GM12878 (cell line): ENCODE results near the gene SLC15A3. TPM values are rescaled to one million over a fixed set of nuclear protein-coding genes. Genes with fewer than 3 reads are reported as not detected.

Experiments used
- ATAC-seq: fragments of 200-7000 bp; cut with Tn5 transposase; 3 replicates; pipeline ENCODE4 v1.9.1; 2020; ENCODE audit warnings: mild to moderate bottlenecking, moderate library complexity
- BruUV-seq: library from RNA; stranded (reverse); fragments of 400-500 nt; replicated peaks from 2 replicates; lab custom pipeline; 2021; lab: Mats Ljungman, UMichigan
- CTCF ChIA-PET: fragments of 300-600 bp; sonication (Branson Sonifier 250); formaldehyde crosslinking; extraction: SDS; loops from one replicate; lab custom pipeline; 2021; ENCODE audit warnings: inconsistent platforms; lab: Yijun Ruan, JAX
- POLR2A ChIA-PET: fragments of 350-600 bp; formaldehyde crosslinking; extraction: SDS; loops from one replicate; lab custom pipeline; 2021; ENCODE audit warnings: inconsistent platforms; lab: Charles Lee
- RAD21 ChIA-PET: fragments of 300-600 bp; sonication (Branson Sonifier 250); formaldehyde crosslinking; loops from one replicate; lab custom pipeline; 2023; ENCODE audit warnings: antibody characterized with exemption; ENCODE audit not compliant: unreplicated experiment; lab: Charles Lee
- SMC1A ChIA-PET: fragments of 300-600 bp; sonication (Branson Sonifier 250); formaldehyde crosslinking; loops from one replicate; lab custom pipeline; 2023; ENCODE audit not compliant: unreplicated experiment, uncharacterized antibody; lab: Charles Lee
- DNase-seq: peaks from one replicate; pipeline ENCODE4 v3.0.0-alpha.2; 2011; ENCODE audit warnings: low read depth, low spot score
- FAIRE-seq: peaks from 3 replicates; lab custom pipeline; 2011; peaks lifted over from hg19 to GRCh38; lab: Jason Lieb, UNC
- H2AFZ ChIP-seq: 2 replicates; pipeline ENCODE4 v1.6.0; 2011; ENCODE audit warnings: low read depth, low read length, control low read depth; ENCODE audit not compliant: control insufficient read depth
- H3K27ac ChIP-seq: 2 replicates; pipeline ENCODE4 v1.5.1; 2011; ENCODE audit warnings: control low read depth; ENCODE audit not compliant: control insufficient read depth, insufficient read depth
- H3K27me3 ChIP-seq, 2 experiments: replicated peaks in 1 of 2; 2 replicates each; pipeline versions ENCODE4 v1.6.0 to v1.6.1; 2011; ENCODE audit warnings: low read length in 1 of 2; ENCODE audit not compliant: control insufficient read depth in 2 of 2, insufficient read depth in 2 of 2
- H3K36me3 ChIP-seq, 2 experiments: 2 replicates each; pipeline ENCODE4 v1.5.1; 2011; ENCODE audit warnings: low read length in 1 of 2; ENCODE audit not compliant: control insufficient read depth in 2 of 2, insufficient read depth in 2 of 2
- H3K4me1 ChIP-seq: 2 replicates; pipeline ENCODE4 v1.6.1; 2011; ENCODE audit warnings: mild to moderate bottlenecking, low read length, moderate library complexity, mixed read lengths; ENCODE audit not compliant: control insufficient read depth, insufficient read depth
- H3K4me2 ChIP-seq: 2 replicates; pipeline ENCODE4 v1.6.0; 2011; ENCODE audit warnings: control low read depth; ENCODE audit not compliant: control insufficient read depth, insufficient read depth
- H3K4me3 ChIP-seq: fragments of 200-600 bp; sonication (generic); 2 replicates; pipeline ENCODE4 v1.5.1; 2016
- H3K79me2 ChIP-seq: 2 replicates; pipeline ENCODE4 v1.6.0; 2011; ENCODE audit warnings: low read length; ENCODE audit not compliant: control insufficient read depth, insufficient read depth
- H3K9ac ChIP-seq: 2 replicates; pipeline ENCODE4 v1.8.0; 2011; ENCODE audit warnings: low read length, control low read depth, mixed read lengths; ENCODE audit not compliant: control insufficient read depth, insufficient read depth
- H3K9me3 ChIP-seq: replicated peaks from 3 replicates; pipeline ENCODE4 v1.5.1; 2011; ENCODE audit warnings: mild to moderate bottlenecking, low read length; ENCODE audit not compliant: control insufficient read depth, insufficient read depth
- H4K20me1 ChIP-seq: 2 replicates; pipeline ENCODE4 v1.6.0; 2011; ENCODE audit not compliant: control insufficient read depth, insufficient read depth
- ATF2 ChIP-seq: IDR thresholded peaks from 2 replicates; pipeline ENCODE4 v1.6.1; 2012; ENCODE audit warnings: low read length, inconsistent platforms
- DPF2 ChIP-seq: fragments of 450-650 bp; IDR thresholded peaks from 2 replicates; pipeline ENCODE4 v1.6.1; 2017; ENCODE audit warnings: mild to moderate bottlenecking
- IRF3 ChIP-seq: fragments of 450-650 bp; IDR thresholded peaks from 2 replicates; pipeline ENCODE4 v1.6.1; 2014; ENCODE audit warnings: mild to moderate bottlenecking
- MTA2 ChIP-seq: fragments of 450-650 bp; IDR thresholded peaks from 2 replicates; pipeline ENCODE4 v1.6.1; 2016; ENCODE audit warnings: low read depth, mild to moderate bottlenecking, moderate library complexity
- MXI1 ChIP-seq: fragments of 150-350 bp; IDR thresholded peaks from 2 replicates; pipeline ENCODE4 v1.6.1; 2011; ENCODE audit warnings: low read depth, mild to moderate bottlenecking, inconsistent platforms, low read length, improper control_type of control experiment
- SMAD1 ChIP-seq: fragments of 450-650 bp; IDR thresholded peaks from 2 replicates; pipeline ENCODE4 v1.6.1; 2018; ENCODE audit warnings: mild to moderate bottlenecking, low read depth; ENCODE audit not compliant: partially characterized antibody
- SRF ChIP-seq, 2 experiments: IDR thresholded peaks; 2 replicates each; pipeline ENCODE4 v1.6.1; 2011; ENCODE audit warnings: low read depth in 2 of 2, low read length in 2 of 2, mild to moderate bottlenecking in 1 of 2, moderate library complexity in 1 of 2
- WGBS: methylation state at CpG from one replicate; pipeline ENCODE4 v1.1.6; 2016; ENCODE audit warnings: low lambda C conversion rate; ENCODE audit not compliant: insufficient replicate concordance, insufficient coverage; ENCODE audit errors: missing lambda C conversion rate; 5-methylcytosine and 5-hydroxymethylcytosine counted together
- in situ Hi-C: fragments of 300-500 bp; cut with MboI; formaldehyde crosslinking; loops from 9 replicates; pipeline ENCODE4 v1.14.3; 2018; ENCODE audit warnings: mixed read lengths
- intact Hi-C: fragments of 100-400 bp; cut with micrococcal nuclease; formaldehyde crosslinking; loops from one replicate; pipeline ENCODE4 v1.14.2; 2022; ENCODE audit not compliant: unreplicated experiment
- polyA plus RNA-seq, 11 experiments: library from polyadenylated mRNA; depleted of rRNA in 4 of 11; unstranded in 6 of 11; stranded (reverse) in 5 of 11; fragments of >200 nt; fragmentation: Nextera tagmentation in 4 of 11; fragmentation: Illumina TruSeq in 1 of 11; extraction: Ambion mirVana in 4 of 11; extraction: Trizol in 1 of 11; gene quantifications; 1 replicate in 1 of 11; 2 replicates in 10 of 11; pipeline versions ENCODE4 v1.2.1 to v1.2.3, GENCODE V29; 2011 to 2016; ENCODE audit warnings: inconsistent platforms in 2 of 11, missing spikeins in 2 of 11, low read depth in 1 of 11
- total RNA-seq, 4 experiments: library from RNA; depleted of rRNA in 3 of 4; stranded (reverse); fragments of >200 nt in 3 of 4; fragmentation: Illumina TruSeq in 1 of 4; extraction: Trizol in 1 of 4; gene quantifications; 2 replicates each; pipeline versions ENCODE4 v1.2.1 to v1.2.3, GENCODE V29; 2013 to 2021

Gene SLC15A3
- total and polyA plus RNA-seq, 10 of the 15 experiments (the other 5 are each of a cell fraction or from before 2014, with no cell fraction given) = 17.7 to 102 (median 55.8) TPM

- Histone ChIP-seq H3K36me3 (peaks cover 25 to 34% of the 10 kb centered on the region in 2 experiments), H3K4me3 (no peak overlapping the region), H3K4me2 (no peak overlapping the region), H3K9ac (no peak overlapping the region), H3K4me1 (peaks cover 8% of the 10 kb centered on the region), H3K27me3 (no peaks in the 10 kb centered on the region), H4K20me1 (no peaks in the 10 kb centered on the region; the same call in 1 of the 2 replicates), H2AFZ (no peak overlapping the region), H3K27ac (no peak overlapping the region), H3K79me2 (peaks cover 3% of the 10 kb centered on the region), H3K9me3 (no peaks in the 10 kb centered on the region)
- ChIA-PET CTCF (interaction anchor here (1.3 to 2.3 kb wide), 3 partner anchors 11 to 37 kb away, joined by 3 to 12 read pairs (median 3); no protein-coding TSS in a partner anchor), RAD21 (interaction anchor here (1.7 kb wide), 1 partner anchor 8 kb away, joined by 5 read pairs; no protein-coding TSS in a partner anchor), POLR2A (interaction anchor here (1.4 kb wide), 1 partner anchor 10 kb away, joined by 9 read pairs; no protein-coding TSS in a partner anchor), SMC1A (interaction anchor here (0.7 to 1.6 kb wide), 6 partner anchors 11 to 95 kb away, joined by 3 to 5 read pairs (median 3); no protein-coding TSS in a partner anchor)
- no TSS peak for BruUV-seq
- in situ Hi-C loops (no loop called here), intact Hi-C loops (no loop called here)
- TF ChIP-seq SRF (IDR thresholded peaks at IDR 0.05; ENCODE audit: low read depth in 2 of 2, low read length in 2 of 2) (no peak), DPF2 (no peak), SMAD1 (no peak), MTA2 (no peak), MXI1 (no peak), ATF2 (no peak), IRF3 (no peak)
- WGBS = 86% methylated on average over 7 of the region's 7 CpGs
- FAIRE-seq = no peak
- no peak for ATAC-seq
- no peak for DNase-seq
These were observed 12.7 kb downstream of the SLC15A3 start for GRCh38 chr11:60939301-60939700.
